Measurements from ENCODE around the gene ANK3.

The ANK3 gene

DNA sequence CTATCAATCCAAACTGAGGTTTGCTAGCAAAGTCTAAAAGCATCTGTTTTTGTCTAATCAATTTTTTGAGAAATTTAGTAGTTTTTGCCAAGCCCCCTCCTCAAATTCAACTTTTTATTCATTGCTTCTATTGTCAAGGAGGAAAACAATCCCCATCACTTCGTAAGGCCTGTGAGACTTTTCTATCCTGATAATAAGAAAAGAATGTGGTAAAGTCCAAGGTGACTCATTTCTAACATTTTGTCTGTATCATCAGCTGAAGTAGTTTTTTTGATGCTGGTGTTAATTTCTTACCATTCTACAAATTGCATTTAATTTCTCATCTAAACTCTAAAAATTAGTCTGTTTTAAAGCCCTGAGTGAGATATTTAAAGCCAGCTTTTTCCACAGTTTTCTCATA, 11.7 kb downstream of the ANK3 start:
- ChIA-PET CTCF (interaction anchor here (0.6 kb wide), 1 partner anchor 353 kb away, joined by 3 read pairs; no protein-coding TSS in a partner anchor), POLR2A (no interaction called here)
- no peaks in the 10 kb centered on the region for H3K9me3 ChIP-seq (ENCODE audit: control insufficient read depth, insufficient read depth, low read depth, low read length)
- no peaks in the 10 kb centered on the region for H3K36me3 ChIP-seq (ENCODE audit: control insufficient read depth in 2 of 2, insufficient read depth in 1 of 2, low read length in 2 of 2)
- no peak overlapping the region for H3K4me3 ChIP-seq (ENCODE audit: low read depth, low read length)
- H3K4me1 ChIP-seq (ENCODE audit: control insufficient read depth, insufficient read depth, low read length), result no peaks in the 10 kb centered on the region
- no peak overlapping the region for H3K27ac ChIP-seq (ENCODE audit: extremely low read depth, low read depth, low read length)
- TF ChIP-seq, protein P1, sequence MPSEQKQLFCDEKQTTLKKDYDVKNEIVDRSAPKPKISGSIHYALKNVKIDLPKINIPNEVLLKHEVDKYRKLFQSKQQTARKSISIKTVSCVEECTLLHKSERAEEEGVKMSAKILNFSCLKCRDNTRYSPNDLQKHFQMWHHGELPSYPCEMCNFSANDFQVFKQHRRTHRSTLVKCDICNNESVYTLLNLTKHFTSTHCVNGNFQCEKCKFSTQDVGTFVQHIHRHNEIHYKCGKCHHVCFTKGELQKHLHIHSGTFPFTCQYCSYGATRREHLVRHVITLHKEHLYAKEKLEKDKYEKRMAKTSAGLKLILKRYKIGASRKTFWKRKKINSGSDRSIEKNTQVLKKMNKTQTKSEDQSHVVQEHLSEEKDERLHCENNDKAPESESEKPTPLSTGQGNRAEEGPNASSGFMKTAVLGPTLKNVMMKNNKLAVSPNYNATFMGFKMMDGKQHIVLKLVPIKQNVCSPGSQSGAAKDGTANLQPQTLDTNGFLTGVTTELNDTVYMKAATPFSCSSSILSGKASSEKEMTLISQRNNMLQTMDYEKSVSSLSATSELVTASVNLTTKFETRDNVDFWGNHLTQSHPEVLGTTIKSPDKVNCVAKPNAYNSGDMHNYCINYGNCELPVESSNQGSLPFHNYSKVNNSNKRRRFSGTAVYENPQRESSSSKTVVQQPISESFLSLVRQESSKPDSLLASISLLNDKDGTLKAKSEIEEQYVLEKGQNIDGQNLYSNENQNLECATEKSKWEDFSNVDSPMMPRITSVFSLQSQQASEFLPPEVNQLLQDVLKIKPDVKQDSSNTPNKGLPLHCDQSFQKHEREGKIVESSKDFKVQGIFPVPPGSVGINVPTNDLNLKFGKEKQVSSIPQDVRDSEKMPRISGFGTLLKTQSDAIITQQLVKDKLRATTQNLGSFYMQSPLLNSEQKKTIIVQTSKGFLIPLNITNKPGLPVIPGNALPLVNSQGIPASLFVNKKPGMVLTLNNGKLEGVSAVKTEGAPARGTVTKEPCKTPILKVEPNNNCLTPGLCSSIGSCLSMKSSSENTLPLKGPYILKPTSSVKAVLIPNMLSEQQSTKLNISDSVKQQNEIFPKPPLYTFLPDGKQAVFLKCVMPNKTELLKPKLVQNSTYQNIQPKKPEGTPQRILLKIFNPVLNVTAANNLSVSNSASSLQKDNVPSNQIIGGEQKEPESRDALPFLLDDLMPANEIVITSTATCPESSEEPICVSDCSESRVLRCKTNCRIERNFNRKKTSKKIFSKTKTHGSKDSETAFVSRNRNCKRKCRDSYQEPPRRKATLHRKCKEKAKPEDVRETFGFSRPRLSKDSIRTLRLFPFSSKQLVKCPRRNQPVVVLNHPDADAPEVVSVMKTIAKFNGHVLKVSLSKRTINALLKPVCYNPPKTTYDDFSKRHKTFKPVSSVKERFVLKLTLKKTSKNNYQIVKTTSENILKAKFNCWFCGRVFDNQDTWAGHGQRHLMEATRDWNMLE (tag by site-specific recombination; conservative IDR thresholded peaks at IDR 0.05; ENCODE audit: low read depth), result no peak
- TF ChIP-seq, protein P2, sequence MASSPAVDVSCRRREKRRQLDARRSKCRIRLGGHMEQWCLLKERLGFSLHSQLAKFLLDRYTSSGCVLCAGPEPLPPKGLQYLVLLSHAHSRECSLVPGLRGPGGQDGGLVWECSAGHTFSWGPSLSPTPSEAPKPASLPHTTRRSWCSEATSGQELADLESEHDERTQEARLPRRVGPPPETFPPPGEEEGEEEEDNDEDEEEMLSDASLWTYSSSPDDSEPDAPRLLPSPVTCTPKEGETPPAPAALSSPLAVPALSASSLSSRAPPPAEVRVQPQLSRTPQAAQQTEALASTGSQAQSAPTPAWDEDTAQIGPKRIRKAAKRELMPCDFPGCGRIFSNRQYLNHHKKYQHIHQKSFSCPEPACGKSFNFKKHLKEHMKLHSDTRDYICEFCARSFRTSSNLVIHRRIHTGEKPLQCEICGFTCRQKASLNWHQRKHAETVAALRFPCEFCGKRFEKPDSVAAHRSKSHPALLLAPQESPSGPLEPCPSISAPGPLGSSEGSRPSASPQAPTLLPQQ (tag by site-specific recombination; IDR thresholded peaks at IDR 0.05), result no peak
- TF ChIP-seq ZNF16 (tag by site-specific recombination; IDR thresholded peaks at IDR 0.05; ENCODE audit: low read depth) (no peak), EGR2 (tag by site-specific recombination; IDR thresholded peaks at IDR 0.05; ENCODE audit: low read depth) (no peak), ZNF169 (tag by site-specific recombination; IDR thresholded peaks at IDR 0.05) (no peak), ZNF350 (tag by site-specific recombination; IDR thresholded peaks at IDR 0.05) (no peak), ZNF626 (tag by site-specific recombination; IDR thresholded peaks at IDR 0.05) (no peak), ZNF658 (tag by site-specific recombination; IDR thresholded peaks at IDR 0.05) (no peak), GLI4 (tag by site-specific recombination; IDR thresholded peaks at IDR 0.05) (no peak), ZNF510 (tag by site-specific recombination; IDR thresholded peaks at IDR 0.05; ENCODE audit: insufficient replicate concordance) (no peak), ZNF37A (tag by site-specific recombination; IDR thresholded peaks at IDR 0.05) (no peak), ZNF768 (tag by site-specific recombination; IDR thresholded peaks at IDR 0.05) (no peak), ZFHX2 (tag by site-specific recombination; conservative IDR thresholded peaks at IDR 0.05) (no peak), ZBTB1 (tag by site-specific recombination; IDR thresholded peaks at IDR 0.05) (no peak)
- TF ChIP-seq, protein P3, sequence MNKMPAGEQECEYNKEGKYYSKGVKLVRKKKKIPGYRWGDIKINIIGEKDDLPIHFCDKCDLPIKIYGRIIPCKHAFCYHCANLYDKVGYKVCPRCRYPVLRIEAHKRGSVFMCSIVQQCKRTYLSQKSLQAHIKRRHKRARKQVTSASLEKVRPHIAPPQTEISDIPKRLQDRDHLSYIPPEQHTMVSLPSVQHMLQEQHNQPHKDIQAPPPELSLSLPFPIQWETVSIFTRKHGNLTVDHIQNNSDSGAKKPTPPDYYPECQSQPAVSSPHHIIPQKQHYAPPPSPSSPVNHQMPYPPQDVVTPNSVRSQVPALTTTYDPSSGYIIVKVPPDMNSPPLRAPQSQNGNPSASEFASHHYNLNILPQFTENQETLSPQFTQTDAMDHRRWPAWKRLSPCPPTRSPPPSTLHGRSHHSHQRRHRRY (tag by site-specific recombination; IDR thresholded peaks at IDR 0.05), result no peak
- TF ChIP-seq, protein P4, sequence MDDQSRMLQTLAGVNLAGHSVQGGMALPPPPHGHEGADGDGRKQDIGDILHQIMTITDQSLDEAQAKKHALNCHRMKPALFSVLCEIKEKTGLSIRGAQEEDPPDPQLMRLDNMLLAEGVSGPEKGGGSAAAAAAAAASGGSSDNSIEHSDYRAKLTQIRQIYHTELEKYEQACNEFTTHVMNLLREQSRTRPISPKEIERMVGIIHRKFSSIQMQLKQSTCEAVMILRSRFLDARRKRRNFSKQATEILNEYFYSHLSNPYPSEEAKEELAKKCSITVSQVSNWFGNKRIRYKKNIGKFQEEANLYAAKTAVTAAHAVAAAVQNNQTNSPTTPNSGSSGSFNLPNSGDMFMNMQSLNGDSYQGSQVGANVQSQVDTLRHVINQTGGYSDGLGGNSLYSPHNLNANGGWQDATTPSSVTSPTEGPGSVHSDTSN (CRISPR knock-in tag; IDR thresholded peaks at IDR 0.05), result no peak
- TF ChIP-seq, protein P5, sequence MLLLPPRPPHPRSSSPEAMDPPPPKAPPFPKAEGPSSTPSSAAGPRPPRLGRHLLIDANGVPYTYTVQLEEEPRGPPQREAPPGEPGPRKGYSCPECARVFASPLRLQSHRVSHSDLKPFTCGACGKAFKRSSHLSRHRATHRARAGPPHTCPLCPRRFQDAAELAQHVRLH (tag by site-specific recombination; IDR thresholded peaks at IDR 0.05), result no peak
- TF ChIP-seq, protein P6, sequence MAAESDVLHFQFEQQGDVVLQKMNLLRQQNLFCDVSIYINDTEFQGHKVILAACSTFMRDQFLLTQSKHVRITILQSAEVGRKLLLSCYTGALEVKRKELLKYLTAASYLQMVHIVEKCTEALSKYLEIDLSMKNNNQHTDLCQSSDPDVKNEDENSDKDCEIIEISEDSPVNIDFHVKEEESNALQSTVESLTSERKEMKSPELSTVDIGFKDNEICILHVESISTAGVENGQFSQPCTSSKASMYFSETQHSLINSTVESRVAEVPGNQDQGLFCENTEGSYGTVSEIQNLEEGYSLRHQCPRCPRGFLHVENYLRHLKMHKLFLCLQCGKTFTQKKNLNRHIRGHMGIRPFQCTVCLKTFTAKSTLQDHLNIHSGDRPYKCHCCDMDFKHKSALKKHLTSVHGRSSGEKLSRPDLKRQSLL (tag by site-specific recombination; IDR thresholded peaks at IDR 0.05), result no peak
